ENCODE measurements around the gene SIDT2.

DNA sequence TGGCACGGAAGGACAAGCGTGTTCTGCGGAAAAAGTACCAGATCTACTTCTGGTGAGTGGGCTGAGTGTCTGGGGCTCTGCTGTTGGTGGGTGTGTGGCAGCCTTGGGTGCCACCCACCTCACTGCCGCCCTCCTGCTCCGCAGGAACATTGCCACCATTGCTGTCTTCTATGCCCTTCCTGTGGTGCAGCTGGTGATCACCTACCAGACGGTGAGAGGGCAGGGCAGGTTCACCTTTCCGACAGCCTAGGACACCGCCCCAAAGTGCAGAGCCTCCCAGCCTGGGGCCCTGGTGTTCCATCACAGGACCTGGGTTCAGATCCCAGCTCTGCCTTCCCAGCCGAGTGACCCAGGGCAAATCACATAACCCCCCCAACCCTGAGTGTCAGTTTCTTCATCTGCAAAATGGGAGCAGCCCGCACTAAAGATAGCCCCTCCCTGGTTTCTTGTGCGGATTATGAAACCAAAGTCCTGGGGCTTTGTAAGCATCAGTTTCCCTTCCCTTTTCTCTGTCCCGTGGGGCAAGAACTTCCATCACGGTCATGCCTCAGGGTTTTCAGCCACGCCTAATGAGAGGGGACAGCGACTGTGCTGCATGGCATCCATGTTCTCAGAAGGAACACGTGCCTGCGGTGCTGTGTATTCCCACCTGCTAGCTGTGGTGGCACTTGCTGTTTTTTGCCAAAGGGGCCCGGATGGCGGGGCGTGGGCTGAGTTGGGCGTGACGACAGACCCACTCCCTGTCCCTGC lies 10.8 kb downstream of the SIDT2 start:
- no peak for TF ChIP-seq ZNF121 (CRISPR knock-in tag; IDR thresholded peaks at IDR 0.05)
- TF ChIP-seq NR2C2 (CRISPR knock-in tag; IDR thresholded peaks at IDR 0.05), result no peak
- TF ChIP-seq, protein P1, sequence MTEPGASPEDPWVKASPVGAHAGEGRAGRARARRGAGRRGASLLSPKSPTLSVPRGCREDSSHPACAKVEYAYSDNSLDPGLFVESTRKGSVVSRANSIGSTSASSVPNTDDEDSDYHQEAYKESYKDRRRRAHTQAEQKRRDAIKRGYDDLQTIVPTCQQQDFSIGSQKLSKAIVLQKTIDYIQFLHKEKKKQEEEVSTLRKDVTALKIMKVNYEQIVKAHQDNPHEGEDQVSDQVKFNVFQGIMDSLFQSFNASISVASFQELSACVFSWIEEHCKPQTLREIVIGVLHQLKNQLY (CRISPR knock-in tag; IDR thresholded peaks at IDR 0.05), result no peak
- TF ChIP-seq SMAD3 (CRISPR knock-in tag; IDR thresholded peaks at IDR 0.05; ENCODE audit: borderline replicate concordance), result no peak
- TF ChIP-seq, protein P2, sequence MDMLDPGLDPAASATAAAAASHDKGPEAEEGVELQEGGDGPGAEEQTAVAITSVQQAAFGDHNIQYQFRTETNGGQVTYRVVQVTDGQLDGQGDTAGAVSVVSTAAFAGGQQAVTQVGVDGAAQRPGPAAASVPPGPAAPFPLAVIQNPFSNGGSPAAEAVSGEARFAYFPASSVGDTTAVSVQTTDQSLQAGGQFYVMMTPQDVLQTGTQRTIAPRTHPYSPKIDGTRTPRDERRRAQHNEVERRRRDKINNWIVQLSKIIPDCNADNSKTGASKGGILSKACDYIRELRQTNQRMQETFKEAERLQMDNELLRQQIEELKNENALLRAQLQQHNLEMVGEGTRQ (CRISPR knock-in tag; IDR thresholded peaks at IDR 0.05), result no peak
- TF ChIP-seq, protein P3, sequence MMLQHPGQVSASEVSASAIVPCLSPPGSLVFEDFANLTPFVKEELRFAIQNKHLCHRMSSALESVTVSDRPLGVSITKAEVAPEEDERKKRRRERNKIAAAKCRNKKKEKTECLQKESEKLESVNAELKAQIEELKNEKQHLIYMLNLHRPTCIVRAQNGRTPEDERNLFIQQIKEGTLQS (CRISPR knock-in tag; conservative IDR thresholded peaks at IDR 0.05), result no peak
- TF ChIP-seq NR1H2 (CRISPR knock-in tag; IDR thresholded peaks at IDR 0.05), result no peak
- TF ChIP-seq, protein P4, sequence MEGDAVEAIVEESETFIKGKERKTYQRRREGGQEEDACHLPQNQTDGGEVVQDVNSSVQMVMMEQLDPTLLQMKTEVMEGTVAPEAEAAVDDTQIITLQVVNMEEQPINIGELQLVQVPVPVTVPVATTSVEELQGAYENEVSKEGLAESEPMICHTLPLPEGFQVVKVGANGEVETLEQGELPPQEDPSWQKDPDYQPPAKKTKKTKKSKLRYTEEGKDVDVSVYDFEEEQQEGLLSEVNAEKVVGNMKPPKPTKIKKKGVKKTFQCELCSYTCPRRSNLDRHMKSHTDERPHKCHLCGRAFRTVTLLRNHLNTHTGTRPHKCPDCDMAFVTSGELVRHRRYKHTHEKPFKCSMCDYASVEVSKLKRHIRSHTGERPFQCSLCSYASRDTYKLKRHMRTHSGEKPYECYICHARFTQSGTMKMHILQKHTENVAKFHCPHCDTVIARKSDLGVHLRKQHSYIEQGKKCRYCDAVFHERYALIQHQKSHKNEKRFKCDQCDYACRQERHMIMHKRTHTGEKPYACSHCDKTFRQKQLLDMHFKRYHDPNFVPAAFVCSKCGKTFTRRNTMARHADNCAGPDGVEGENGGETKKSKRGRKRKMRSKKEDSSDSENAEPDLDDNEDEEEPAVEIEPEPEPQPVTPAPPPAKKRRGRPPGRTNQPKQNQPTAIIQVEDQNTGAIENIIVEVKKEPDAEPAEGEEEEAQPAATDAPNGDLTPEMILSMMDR (IDR thresholded peaks at IDR 0.05), result no peak
- no peak for TF ChIP-seq ATF1 (CRISPR knock-in tag; IDR thresholded peaks at IDR 0.05)
- TF ChIP-seq, protein P5, sequence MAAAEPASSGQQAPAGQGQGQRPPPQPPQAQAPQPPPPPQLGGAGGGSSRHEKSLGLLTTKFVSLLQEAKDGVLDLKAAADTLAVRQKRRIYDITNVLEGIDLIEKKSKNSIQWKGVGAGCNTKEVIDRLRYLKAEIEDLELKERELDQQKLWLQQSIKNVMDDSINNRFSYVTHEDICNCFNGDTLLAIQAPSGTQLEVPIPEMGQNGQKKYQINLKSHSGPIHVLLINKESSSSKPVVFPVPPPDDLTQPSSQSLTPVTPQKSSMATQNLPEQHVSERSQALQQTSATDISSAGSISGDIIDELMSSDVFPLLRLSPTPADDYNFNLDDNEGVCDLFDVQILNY (CRISPR knock-in tag; IDR thresholded peaks at IDR 0.05), result no peak
- TF ChIP-seq, protein P6, sequence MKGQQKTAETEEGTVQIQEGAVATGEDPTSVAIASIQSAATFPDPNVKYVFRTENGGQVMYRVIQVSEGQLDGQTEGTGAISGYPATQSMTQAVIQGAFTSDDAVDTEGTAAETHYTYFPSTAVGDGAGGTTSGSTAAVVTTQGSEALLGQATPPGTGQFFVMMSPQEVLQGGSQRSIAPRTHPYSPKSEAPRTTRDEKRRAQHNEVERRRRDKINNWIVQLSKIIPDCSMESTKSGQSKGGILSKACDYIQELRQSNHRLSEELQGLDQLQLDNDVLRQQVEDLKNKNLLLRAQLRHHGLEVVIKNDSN (CRISPR knock-in tag; IDR thresholded peaks at IDR 0.05), result no peak
- TF ChIP-seq ZNF232 (CRISPR knock-in tag; IDR thresholded peaks at IDR 0.05), result no peak
- no peak for TF ChIP-seq CREB1 (CRISPR knock-in tag; IDR thresholded peaks at IDR 0.05)
- no peak for TF ChIP-seq ZNF263 (CRISPR knock-in tag; IDR thresholded peaks at IDR 0.05; ENCODE audit: low read depth)

All from WTC11 (cell line).